HS-27A (cell line): Measurements from ENCODE around the gene LY9.
"Not testable (repeated sequence)": the region's sequence is repeated elsewhere in the genome, so short reads cannot be mapped to it uniquely, and the experiment has no call there.

Experiments used
- DNase-seq: peaks from one replicate; pipeline ENCODE4 v3.0.0-alpha.2; 2012; ENCODE audit warnings: low read depth, missing footprints

Gene LY9

GRCh38 chr1:160774886-160775719 lies 20.9 kb upstream of the LY9 start:
- DNase-seq: no peak

DNA sequence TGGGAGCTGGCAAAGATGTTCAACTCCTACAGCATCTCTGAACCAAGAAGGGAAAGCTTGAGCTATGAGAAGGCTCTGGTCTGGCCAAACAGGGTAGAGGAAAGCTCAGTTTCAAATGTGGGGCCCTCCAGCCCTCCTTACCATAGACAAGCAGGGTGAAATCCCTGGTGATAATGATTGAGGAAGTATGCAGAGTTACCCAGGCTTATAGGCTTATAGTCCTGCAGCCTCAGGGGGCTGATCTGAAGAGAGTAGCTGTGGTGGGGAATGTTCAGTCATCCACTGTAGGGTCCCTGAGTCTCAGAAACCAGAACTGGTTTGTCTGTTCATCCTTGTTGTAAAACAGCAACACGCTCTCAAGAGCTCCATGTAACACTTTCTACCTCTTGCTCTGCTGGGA lies 19.8 kb upstream of the LY9 start:
- DNase-seq: no peak

- DNase-seq: no peak
Measured at GRCh38 chr1:160777486-160778089, 18.4 kb upstream of the LY9 start.

GRCh38 chr1:160778976-160779375 lies 17.0 kb upstream of the LY9 start:
- DNase-seq: no peak

DNA sequence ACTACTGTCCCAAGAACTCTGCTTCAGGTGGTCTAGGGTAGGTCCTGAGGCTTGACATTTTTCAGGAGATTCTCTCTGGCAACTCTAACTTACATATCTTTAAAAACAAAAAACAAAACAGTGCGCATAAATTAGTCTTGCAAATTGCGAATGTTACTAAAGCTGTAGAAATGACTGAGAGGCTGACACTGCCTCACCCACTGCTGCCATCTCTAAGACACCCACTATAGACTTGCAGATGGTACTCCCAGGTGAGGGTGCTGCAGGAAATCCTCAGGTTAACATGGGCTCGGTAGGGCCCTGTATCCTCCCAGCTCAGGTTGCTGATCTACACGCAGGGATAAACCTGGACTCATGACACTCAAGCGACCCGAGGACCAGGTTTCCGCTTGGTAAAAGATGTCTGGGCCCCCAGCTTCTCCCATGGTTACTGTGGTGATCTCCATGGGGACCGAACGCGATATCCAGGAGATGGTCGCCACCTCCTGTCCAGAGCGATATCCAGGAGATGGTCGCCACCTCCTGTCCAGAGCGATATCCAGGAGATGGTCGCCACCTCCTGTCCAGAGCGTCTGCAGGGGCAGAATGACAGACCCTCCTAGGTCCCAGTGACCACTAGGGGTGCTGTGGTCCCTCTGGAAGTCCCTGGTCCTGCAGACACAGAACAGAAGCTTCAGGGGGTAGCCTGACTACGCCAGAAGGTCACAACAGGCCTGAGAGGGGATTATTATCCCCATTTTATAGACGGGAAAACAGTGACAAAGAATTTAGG lies 16.2 kb upstream of the LY9 start:
- DNase-seq: no peak

GRCh38 chr1:160780398-160780755 lies 15.6 kb upstream of the LY9 start:
- no peak for DNase-seq

GRCh38 chr1:160781186-160781766 lies 14.7 kb upstream of the LY9 start:
- no peak for DNase-seq

DNA sequence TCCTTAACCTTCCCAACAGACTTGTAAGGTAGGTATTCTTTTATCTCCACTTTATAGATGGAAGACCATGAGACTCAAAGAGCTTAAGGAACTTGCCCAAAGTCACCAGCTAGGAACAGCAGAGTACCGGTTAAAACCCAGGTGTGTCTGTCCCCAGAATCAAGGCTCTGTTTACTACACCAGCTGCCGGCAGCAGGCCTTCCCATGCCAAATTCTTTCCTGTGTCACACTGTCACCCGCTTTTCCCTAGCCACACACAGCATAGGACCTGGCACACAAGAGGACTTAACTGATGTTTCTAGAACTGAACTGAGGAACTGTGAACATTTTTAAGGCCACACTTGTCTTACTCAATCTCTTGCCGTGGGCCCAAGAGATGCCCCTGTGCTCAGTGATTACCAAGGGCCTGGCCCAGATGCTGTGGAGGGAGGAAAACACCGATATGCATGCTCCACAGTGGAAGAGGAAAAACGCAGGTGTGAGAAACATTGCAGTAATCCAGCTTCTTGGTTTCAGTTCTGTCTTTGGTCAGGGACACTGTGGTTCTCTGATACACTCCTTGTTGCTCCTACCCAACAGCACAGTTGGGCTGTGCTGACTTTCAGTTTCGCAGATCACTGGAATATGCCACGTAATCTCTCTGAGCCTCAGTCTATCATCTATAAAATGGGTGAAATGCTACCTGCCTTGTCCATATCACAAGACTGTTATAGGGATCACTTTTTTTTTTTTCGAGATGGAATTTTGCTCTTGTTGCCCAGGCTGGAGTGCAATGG lies 13.9 kb upstream of the LY9 start:
- DNase-seq: no peak

GRCh38 chr1:160782988-160783765 lies 12.8 kb upstream of the LY9 start:
- not testable (repeated sequence) for DNase-seq

DNA sequence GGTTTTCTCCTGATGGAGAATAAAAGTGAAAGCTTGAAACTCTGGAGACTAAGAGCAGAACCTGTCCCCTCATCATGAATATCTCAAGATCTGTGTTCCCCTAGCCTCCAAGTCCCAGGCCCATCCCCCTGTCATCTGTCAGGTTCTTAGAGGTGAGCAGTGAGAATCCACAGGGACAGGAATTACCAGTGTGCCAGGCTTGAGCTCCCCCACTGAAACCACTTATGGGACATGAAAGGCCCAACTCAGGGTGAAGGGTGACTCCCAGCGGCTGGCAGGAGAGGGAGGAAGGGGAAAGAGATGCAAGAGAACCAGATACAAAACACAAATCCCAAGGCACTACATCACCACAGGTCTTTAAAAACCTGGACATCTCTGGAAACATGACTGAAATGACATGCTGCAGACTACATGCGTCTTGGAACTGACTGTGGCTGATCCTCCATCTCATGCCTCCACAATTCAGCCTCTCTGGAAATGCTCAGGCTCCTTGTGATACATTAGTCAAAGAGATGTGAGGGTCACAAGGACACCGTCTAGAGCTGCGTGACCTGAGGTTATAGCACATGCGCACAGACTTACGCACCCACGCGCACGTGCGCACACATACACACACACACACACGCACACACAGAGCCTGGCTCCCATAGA lies 6.8 kb upstream of the LY9 start:
- no peak for DNase-seq

DNA sequence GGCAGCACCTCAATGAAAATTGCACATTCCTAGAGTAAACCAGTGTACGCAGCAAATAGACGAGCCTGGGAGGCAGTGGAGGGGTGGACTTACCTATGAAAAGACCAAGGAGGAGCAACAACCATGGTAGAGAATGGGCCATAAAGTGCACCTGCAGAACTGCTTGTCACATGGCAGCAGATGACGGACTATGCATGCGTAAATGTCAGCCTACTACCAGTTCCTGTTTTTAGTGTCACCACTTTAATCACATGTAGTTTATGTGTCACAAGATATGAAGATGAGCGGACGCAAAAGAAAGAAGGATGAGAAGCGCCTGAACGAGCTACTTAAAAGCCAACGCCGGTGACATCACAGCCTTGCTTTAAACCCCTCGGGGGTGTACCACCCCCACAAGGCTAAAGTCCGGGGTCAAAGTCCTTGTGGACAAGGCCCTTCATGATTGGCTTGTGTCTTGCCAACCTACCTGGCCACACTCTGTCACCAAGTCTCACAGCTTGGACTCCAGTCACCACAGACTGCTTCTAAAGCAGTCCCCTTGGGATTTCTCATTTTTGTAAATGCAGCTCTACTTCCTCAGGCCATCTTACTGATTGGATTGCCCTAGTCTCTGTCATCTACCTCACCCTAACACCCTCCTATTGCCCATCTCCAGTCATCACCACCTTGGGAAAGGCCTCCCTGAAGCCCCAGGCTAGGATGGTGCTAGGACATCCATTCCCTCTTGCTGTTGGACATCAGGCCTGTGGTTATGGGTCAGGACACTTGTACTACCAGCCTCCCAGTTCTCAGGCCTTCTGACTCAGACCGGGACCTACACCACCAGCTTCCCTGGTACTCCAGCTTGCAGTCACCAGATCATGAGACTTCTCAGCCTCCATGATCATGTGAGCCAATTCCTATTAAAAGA lies 6.0 kb upstream of the LY9 start:
- DNase-seq: no peak

DNA sequence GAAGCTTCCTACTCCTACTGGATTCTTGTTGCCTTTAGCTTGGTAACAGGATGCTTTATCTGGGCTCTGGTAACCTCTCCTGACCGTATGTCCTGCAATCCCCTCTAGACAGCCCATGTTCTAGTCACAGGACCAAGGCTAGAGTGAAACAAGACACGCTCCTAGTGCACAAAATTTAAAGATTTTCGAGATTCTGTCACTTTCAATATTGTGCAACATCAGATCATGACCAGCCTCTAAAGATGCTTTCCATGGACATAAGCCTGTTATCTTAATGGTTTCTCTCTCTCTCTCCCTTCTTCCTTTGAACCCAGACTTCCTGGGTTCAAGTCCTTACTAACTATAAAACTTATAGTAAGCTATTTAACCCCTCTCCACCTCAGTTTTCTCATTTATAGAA lies 1.6 kb upstream of the LY9 start:
- no peak for DNase-seq

GRCh38 chr1:160797271-160797709 lies 1.3 kb downstream of the LY9 start:
- DNase-seq: no peak

GRCh38 chr1:160797861-160798273 lies 1.9 kb downstream of the LY9 start:
- DNase-seq: no peak

DNA sequence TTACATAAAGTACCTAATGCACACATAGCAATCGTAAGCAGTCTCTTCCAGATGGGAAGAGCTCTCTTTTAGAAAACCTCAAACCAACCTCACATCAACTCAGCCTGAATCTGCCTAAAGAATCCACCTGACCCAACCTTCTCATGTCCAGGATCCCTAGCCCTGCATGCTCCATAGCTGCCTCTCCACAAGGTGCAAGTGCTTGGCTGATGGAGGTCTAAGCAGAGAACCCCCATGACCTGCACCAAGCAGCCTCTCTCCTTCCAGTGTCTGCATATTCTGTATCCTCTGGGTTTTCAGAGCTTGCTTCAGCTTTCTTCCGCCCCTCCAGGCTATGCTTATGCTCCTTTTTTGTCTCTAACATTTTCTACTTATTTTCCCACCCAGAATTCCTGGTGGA lies 2.5 kb downstream of the LY9 start:
- no peak for DNase-seq

GRCh38 chr1:160799641-160800040 lies 3.7 kb downstream of the LY9 start:
- DNase-seq: no peak

- no peak for DNase-seq
Measured at GRCh38 chr1:160800142-160800541, 4.2 kb downstream of the LY9 start.

GRCh38 chr1:160800645-160801408 lies 4.9 kb downstream of the LY9 start:
- DNase-seq: no peak
